Peyer's patch (tissue), 4 donors: ENCODE data around the gene OR52K2.

Experiments used
- CTCF ChIP-seq, 6 experiments: fragments of 450-650 bp in 4 of 6; fragments of 200-600 bp in 2 of 6; sonication (generic) in 1 of 6; IDR thresholded peaks; one replicate each; pipeline ENCODE4 v1.5.1; 2017 to 2019; ENCODE audit warnings: antibody characterized with exemption in 6 of 6, mild to moderate bottlenecking in 3 of 6, moderate library complexity in 1 of 6
- POLR2A ChIP-seq, 2 donors: fragments of 450-650 bp; IDR thresholded peaks; one replicate each; pipeline ENCODE4 v1.5.1; 2017; ENCODE audit warnings: antibody characterized with exemption in 2 of 2, mild to moderate bottlenecking in 2 of 2, moderate library complexity in 2 of 2

GRCh38 chr11:4436411-4436810 lies 12.7 kb upstream of the OR52K2 start:
- no peak for TF ChIP-seq CTCF (IDR thresholded peaks at IDR 0.05)
- TF ChIP-seq POLR2A (IDR thresholded peaks at IDR 0.05): no peak
